Tibial artery (tissue), 4 donors: ENCODE results near the gene FHIP2A.

Experiments
- DNase-seq, 2 donors: peaks; one replicate each; pipeline ENCODE4 v3.0.0-alpha.2; 2019
- H3K27ac ChIP-seq, 2 donors: fragments of 200-600 bp; sonication (generic) in 1 of 2; 1 replicate in 1 of 2; 2 replicates in 1 of 2; pipeline ENCODE4 v1.5.1; 2018 to 2019; ENCODE audit warnings: mild to moderate bottlenecking in 1 of 2
- H3K27me3 ChIP-seq, 2 donors: fragments of 200-600 bp; sonication (generic) in 1 of 2; one replicate each; pipeline versions ENCODE4 v1.5.1 to v1.6.0; 2016 to 2019
- H3K36me3 ChIP-seq, 3 donors: fragments of 200-600 bp; sonication (generic) in 2 of 3; one replicate each; pipeline ENCODE4 v1.5.1; 2016 to 2019; ENCODE audit warnings: mild to moderate bottlenecking in 2 of 3
- H3K4me1 ChIP-seq, 4 donors: fragments of 200-600 bp; sonication (generic) in 2 of 4; 1 replicate in 3 of 4; 2 replicates in 1 of 4; pipeline ENCODE4 v1.5.1; 2016 to 2019
- H3K4me3 ChIP-seq, 2 donors: fragments of 200-600 bp; sonication (generic) in 1 of 2; 1 replicate in 1 of 2; 2 replicates in 1 of 2; pipeline ENCODE4 v1.5.1; 2018 to 2019; ENCODE audit warnings: mild to moderate bottlenecking in 2 of 2
- H3K9me3 ChIP-seq, 3 donors: fragments of 200-600 bp; sonication (generic) in 1 of 3; one replicate each; pipeline ENCODE4 v1.5.1; 2016 to 2019
- intact Hi-C: fragments of 100-400 bp; cut with DNase I; formaldehyde crosslinking; loops from one replicate; pipeline ENCODE4 v1.15.0; 2023; ENCODE audit warnings: low total_unique reads
- TF ChIP-seq, protein P1 (sequence below), 2 experiments: fragments of 200-600 bp in 1 of 2; fragments of 450-650 bp in 1 of 2; IDR thresholded peaks; one replicate each; pipeline ENCODE4 v1.5.1; 2017 to 2019; ENCODE audit warnings: antibody characterized with exemption in 2 of 2, mild to moderate bottlenecking in 1 of 2, moderate library complexity in 1 of 2

The FHIP2A gene

DNA sequence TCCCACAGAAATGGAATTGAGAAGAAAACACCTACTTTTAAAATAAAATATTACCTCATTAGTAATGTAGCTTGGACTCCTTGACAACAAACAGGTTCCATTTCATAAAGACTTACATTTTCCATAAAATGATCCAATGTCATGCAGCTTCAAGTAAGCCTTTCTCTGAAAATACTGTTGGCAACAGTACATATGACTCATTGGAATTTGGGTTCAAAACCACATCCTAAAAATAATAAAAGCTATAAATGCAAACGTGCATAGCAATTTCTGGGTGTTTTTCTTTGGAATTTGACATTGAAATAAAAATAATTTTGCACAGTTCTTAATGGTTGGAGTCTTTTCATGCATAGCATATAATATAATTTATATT is 47.9 kb downstream of the FHIP2A start:
- intact Hi-C loops: no loop called here
- TF ChIP-seq, protein P1, sequence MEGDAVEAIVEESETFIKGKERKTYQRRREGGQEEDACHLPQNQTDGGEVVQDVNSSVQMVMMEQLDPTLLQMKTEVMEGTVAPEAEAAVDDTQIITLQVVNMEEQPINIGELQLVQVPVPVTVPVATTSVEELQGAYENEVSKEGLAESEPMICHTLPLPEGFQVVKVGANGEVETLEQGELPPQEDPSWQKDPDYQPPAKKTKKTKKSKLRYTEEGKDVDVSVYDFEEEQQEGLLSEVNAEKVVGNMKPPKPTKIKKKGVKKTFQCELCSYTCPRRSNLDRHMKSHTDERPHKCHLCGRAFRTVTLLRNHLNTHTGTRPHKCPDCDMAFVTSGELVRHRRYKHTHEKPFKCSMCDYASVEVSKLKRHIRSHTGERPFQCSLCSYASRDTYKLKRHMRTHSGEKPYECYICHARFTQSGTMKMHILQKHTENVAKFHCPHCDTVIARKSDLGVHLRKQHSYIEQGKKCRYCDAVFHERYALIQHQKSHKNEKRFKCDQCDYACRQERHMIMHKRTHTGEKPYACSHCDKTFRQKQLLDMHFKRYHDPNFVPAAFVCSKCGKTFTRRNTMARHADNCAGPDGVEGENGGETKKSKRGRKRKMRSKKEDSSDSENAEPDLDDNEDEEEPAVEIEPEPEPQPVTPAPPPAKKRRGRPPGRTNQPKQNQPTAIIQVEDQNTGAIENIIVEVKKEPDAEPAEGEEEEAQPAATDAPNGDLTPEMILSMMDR (IDR thresholded peaks at IDR 0.05): no peak
- no peak overlapping the region for H3K27ac ChIP-seq

DNA sequence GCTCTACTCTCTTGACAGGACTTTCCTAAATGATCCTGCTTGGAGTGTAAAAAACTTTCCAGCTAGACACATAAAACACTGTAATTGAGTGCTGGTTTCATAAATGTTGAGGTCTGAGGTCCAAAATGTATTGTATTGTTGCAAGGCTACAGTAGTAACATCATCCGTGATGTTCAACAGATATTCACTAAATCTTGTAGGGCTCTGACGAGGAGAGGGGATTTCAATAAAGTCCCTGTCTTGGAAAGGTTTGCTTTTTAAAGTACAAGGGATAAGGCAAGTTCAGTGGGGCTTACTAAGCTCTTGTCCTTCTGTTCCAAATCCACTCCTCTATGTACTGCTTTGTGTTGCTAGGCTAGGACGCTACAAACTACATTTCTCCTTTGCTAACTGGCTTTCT is 48.9 kb downstream of the FHIP2A start:
- Histone ChIP-seq H3K27me3 (no peaks in the 10 kb centered on the region), H3K27ac (no peak overlapping the region), H3K4me1 (peaks cover 0 to 24% (median 8%) of the 10 kb centered on the region in 4 donors), H3K4me3 (no peak overlapping the region), H3K9me3 (no peaks in the 10 kb centered on the region), H3K36me3 (peaks cover 3 to 8% (median 4%) of the 10 kb centered on the region in 3 donors)
- intact Hi-C loops: loop anchor here (10.0 kb wide), 1 partner anchor 894 kb away; no protein-coding TSS in a partner anchor
- no peak for DNase-seq
- TF ChIP-seq, protein P1 (IDR thresholded peaks at IDR 0.05): no peak

More for the DNA sequence above, 47.9 kb downstream of the FHIP2A start:
- Histone ChIP-seq H3K27me3 (no peaks in the 10 kb centered on the region), H3K9me3 (no peaks in the 10 kb centered on the region), H3K4me3 (no peak overlapping the region), H3K36me3 (peaks cover 9 to 15% (median 11%) of the 10 kb centered on the region in 3 donors), H3K4me1 (peaks cover 0 to 24% (median 8%) of the 10 kb centered on the region in 4 donors)
- DNase-seq: no peak

DNA sequence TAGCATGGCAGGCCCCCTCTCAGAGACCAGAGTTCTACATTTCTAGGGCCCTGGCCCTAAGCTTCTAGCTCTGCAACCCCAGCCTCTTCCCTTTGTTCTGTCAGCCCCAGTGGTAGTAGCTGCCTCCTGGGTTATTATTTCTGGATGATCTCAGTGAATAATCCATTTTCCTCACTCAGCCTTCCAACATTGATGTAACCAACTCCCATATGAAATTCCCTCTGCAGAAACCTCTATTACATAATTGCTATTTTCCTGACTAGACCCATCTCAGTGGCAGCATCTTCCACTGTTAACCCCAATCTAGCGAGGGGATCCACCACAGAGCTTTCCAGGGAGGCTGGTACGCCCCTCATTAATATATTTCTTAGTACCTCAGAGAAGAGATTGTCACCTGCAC is 49.8 kb downstream of the FHIP2A start:
- Histone ChIP-seq H3K9me3 (no peaks in the 10 kb centered on the region), H3K27me3 (peaks cover 0 to 3% of the 10 kb centered on the region in 2 donors), H3K4me3 (no peak overlapping the region), H3K27ac (no peak overlapping the region), H3K4me1 (peaks cover 0 to 24% (median 8%) of the 10 kb centered on the region in 4 donors), H3K36me3 (no peaks in the 10 kb centered on the region)
- TF ChIP-seq, protein P1 (IDR thresholded peaks at IDR 0.05): no peak
- intact Hi-C loops: loop anchor here (10.0 kb wide), 1 partner anchor 893 kb away; no protein-coding TSS in a partner anchor
- no peak for DNase-seq
